Trophoblast cell (in vitro differentiated cells and primary cell): Measurements from ENCODE around the gene MLST8.

ENCODE experiments used
- DNase-seq, 2 donors: peaks; one replicate each; pipeline ENCODE4 v3.0.0-alpha.2; 2016
- H2AFZ ChIP-seq: 2 replicates; pipeline ENCODE4 v1.6.1; 2013; ENCODE audit warnings: low read length, moderate library complexity, mild to moderate bottlenecking; ENCODE audit not compliant: insufficient read depth, poor library complexity
- H2AK5ac ChIP-seq: 2 replicates; pipeline ENCODE4 v1.6.1; 2013; ENCODE audit warnings: mild to moderate bottlenecking, low read length
- H2BK120ac ChIP-seq: 2 replicates; pipeline ENCODE4 v1.6.1; 2013; ENCODE audit warnings: low read length, mild to moderate bottlenecking, moderate library complexity; ENCODE audit not compliant: insufficient read depth, poor library complexity
- H2BK12ac ChIP-seq: 2 replicates; pipeline ENCODE4 v1.6.1; 2013; ENCODE audit warnings: mild to moderate bottlenecking, low read length, moderate library complexity
- H2BK5ac ChIP-seq: 2 replicates; pipeline ENCODE4 v1.6.1; 2013; ENCODE audit warnings: low read length, low read depth, moderate library complexity, mild to moderate bottlenecking; ENCODE audit not compliant: poor library complexity
- H3K14ac ChIP-seq: 2 replicates; pipeline ENCODE4 v1.6.1; 2013; ENCODE audit warnings: mild to moderate bottlenecking, low read length
- H3K18ac ChIP-seq: 2 replicates; pipeline ENCODE4 v1.6.1; 2013; ENCODE audit warnings: mild to moderate bottlenecking, low read length
- H3K23ac ChIP-seq: 2 replicates; pipeline ENCODE4 v1.6.1; 2013; ENCODE audit warnings: low read length
- H3K27ac ChIP-seq: 2 replicates; pipeline ENCODE4 v1.5.1; 2013; ENCODE audit warnings: low read depth, mild to moderate bottlenecking, inconsistent platforms, low read length, moderate library complexity
- H3K27me3 ChIP-seq: 2 replicates; pipeline ENCODE4 v1.6.1; 2013; ENCODE audit warnings: inconsistent platforms, mild to moderate bottlenecking, low read length, moderate library complexity; ENCODE audit not compliant: insufficient read depth
- H3K36me3 ChIP-seq, 2 experiments: 1 replicate in 1 of 2; 2 replicates in 1 of 2; pipeline ENCODE4 v1.6.1; 2013; ENCODE audit warnings: low read length in 2 of 2, mild to moderate bottlenecking in 2 of 2, moderate library complexity in 1 of 2; ENCODE audit not compliant: insufficient read depth in 2 of 2, control insufficient read depth in 1 of 2
- H3K4ac ChIP-seq: 2 replicates; pipeline ENCODE4 v1.6.1; 2013; ENCODE audit warnings: low read depth, mild to moderate bottlenecking, low read length, moderate library complexity
- H3K4me1 ChIP-seq, 2 experiments: 1 replicate in 1 of 2; 2 replicates in 1 of 2; pipeline ENCODE4 v1.6.1; 2013; ENCODE audit warnings: low read length in 2 of 2, mild to moderate bottlenecking in 2 of 2, moderate library complexity in 1 of 2; ENCODE audit not compliant: insufficient read depth in 2 of 2, control insufficient read depth in 1 of 2
- H3K4me2 ChIP-seq: 2 replicates; pipeline ENCODE4 v1.6.1; 2013; ENCODE audit warnings: inconsistent platforms, mild to moderate bottlenecking, low read length, moderate library complexity
- H3K4me3 ChIP-seq: 2 replicates; pipeline ENCODE4 v1.5.1; 2013; ENCODE audit warnings: mild to moderate bottlenecking, low read depth, low read length, inconsistent platforms
- H3K79me1 ChIP-seq: one replicate; pipeline ENCODE4 v1.6.1; 2013; ENCODE audit warnings: low read length
- H3K79me2 ChIP-seq: 2 replicates; pipeline ENCODE4 v1.6.1; 2013; ENCODE audit warnings: low read length, mild to moderate bottlenecking; ENCODE audit not compliant: control insufficient read depth, insufficient read depth, poor library complexity
- H3K9ac ChIP-seq: 2 replicates; pipeline ENCODE4 v1.6.1; 2013; ENCODE audit warnings: mild to moderate bottlenecking, low read length
- H3K9me3 ChIP-seq: 2 replicates; pipeline ENCODE4 v1.6.1; 2013; ENCODE audit warnings: low read depth, mild to moderate bottlenecking, control low read depth, inconsistent platforms, low read length; ENCODE audit not compliant: insufficient read depth
- H4K12ac ChIP-seq: 2 replicates; pipeline ENCODE4 v1.6.1; 2013; ENCODE audit warnings: low read depth, mild to moderate bottlenecking, low read length, moderate library complexity
- H4K8ac ChIP-seq: 2 replicates; pipeline ENCODE4 v1.6.1; 2013; ENCODE audit warnings: low read depth, mild to moderate bottlenecking, low read length, moderate library complexity
- H4K91ac ChIP-seq: one replicate; pipeline ENCODE4 v1.6.1; 2013; ENCODE audit warnings: low read depth, mild to moderate bottlenecking, low read length, moderate library complexity
- WGBS: extraction: QIAGEN DNeasy Blood & Tissue Kit; methylation state at CpG from one replicate; pipeline ENCODE4 v1.1.7; 2013; ENCODE audit warnings: missing lambda C conversion rate; ENCODE audit not compliant: insufficient read length, insufficient coverage; ENCODE audit errors: extremely low coverage; 5-methylcytosine and 5-hydroxymethylcytosine counted together

MLST8 gene

DNA sequence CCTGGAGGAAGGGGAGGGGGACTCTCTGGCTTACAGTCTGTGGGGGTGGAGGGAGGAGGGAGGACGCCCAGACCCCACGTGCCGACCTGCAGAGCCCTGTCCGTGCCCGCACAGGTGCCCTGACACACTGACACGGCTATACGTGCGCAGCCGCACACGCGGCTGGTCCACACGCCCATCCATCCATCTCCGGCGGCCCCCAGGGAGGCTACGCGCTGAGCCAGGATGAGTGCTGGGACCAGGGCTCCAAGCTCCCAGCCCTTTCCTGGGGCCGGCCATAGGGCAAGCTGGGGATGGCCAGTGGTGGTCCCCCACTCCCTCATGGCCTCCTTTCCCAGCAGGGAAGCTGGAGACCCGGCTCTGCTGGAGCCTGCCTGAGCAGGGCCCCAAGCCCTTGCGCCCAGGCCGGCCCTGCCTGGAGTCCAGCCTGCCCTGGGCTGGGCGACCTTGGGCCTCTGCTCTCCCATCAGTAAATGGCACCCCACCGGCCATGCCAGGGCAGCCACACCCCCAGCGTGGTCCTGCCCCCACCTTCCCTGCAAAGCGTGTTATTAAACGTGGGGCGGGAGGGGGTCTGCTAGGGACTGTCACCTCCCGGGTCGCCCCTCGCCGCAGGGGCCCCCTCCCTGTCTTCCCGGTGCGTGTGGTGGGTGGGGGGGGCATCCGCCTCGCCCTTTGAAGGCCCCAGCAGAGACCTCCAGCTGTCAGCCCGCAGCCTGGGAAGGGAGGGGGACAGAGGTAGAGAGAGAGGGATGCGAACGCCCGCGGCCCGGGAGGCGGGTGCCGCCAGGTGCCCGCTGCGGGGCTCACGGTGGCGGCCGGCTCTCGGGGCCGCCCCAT lies 9.7 kb upstream of the MLST8 start:
- Histone ChIP-seq H2BK5ac (no peak overlapping the region), H2AFZ (no peak overlapping the region), H4K91ac (no peak overlapping the region), H3K23ac (no peak overlapping the region), H2AK5ac (no peak overlapping the region), H4K8ac (no peak overlapping the region), H3K4me3 (no peak overlapping the region), H3K18ac (no peak overlapping the region), H3K79me2 (no peaks in the 10 kb centered on the region), H2BK120ac (no peak overlapping the region), H3K27me3 (peaks cover 30% of the 10 kb centered on the region), H2BK12ac (no peak overlapping the region), H3K27ac (no peak overlapping the region), H3K4me1 (no peaks in the 10 kb centered on the region), H3K9me3 (peaks cover 5% of the 10 kb centered on the region), H4K12ac (no peak overlapping the region), H3K14ac (no peak overlapping the region), H3K9ac (no peak overlapping the region), H3K4me2 (peak overlapping the region; percentile 79), H3K79me1 (no peaks in the 10 kb centered on the region), H3K4ac (no peak overlapping the region), H3K36me3 (no peaks in the 10 kb centered on the region)
- no peak for DNase-seq
- no CpG with 5 or more reads among the region's 49 CpGs for WGBS

DNA sequence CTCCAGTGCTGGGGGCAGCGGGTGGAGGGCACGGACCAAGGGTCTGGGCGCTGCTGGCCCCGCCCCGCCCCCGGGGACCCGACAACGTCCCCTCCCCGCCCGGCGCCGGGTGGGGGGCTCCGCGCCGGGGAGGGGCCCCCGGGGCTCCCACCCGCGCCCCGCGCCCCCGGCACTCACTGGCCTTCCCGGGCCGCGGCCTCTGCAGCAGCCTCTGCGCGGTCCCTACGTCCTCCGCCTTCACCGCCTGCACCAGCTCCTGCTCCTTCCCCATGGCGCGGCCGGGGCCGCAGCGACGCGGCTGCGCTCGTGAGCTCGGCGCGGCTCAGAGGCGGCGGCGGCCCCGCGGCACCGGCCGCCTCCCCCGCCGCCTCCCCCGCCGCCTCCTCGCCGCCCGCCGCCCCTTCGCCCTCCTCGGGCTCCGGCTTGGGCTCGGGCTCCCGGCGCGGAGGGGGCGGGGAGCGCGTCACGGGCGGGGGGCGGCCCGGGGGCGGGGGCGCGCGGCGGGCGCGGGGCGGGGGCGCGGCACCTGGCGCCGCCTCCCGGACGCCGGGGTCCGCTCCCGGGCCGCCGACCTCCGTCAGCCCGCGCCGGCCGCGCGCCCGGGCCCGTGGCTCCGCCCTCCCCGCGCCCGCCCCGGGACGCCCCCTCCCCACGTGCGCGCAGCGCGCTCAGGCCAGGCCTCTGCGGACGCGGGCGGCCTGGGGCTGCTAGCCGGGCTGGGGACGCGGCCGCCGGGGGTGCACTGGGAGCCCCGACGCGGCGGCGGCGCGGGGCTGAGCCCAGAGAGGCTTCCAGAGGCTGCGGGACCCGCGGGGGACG lies 8.9 kb upstream of the MLST8 start, which contains the start of gene CASKIN1:
Gene CASKIN1, minus strand, starts transcription at position 444 of the 819 bp plus-strand sequence. Its CDS starts 173 bp downstream, at position 271.
- Histone ChIP-seq H3K27me3 (peaks cover 30% of the 10 kb centered on the region), H3K27ac (no peak within 1 kb of the TSS), H3K4me3 (peak within 1 kb of the TSS; percentile 67), H2AK5ac (no peak within 1 kb of the TSS), H3K9ac (no peak within 1 kb of the TSS), H3K36me3 (no peaks in the 10 kb centered on the region), H3K18ac (no peak within 1 kb of the TSS), H2AFZ (peak within 1 kb of the TSS; percentile 27), H2BK12ac (no peak within 1 kb of the TSS), H4K12ac (no peak within 1 kb of the TSS), H3K9me3 (peaks cover 5% of the 10 kb centered on the region), H4K91ac (no peak within 1 kb of the TSS), H2BK120ac (no peak within 1 kb of the TSS), H3K79me2 (no peaks in the 10 kb centered on the region), H3K14ac (no peak within 1 kb of the TSS), H3K79me1 (no peaks in the 10 kb centered on the region), H3K4me2 (peak within 1 kb of the TSS; percentile 79), H3K4ac (no peak within 1 kb of the TSS), H3K23ac (no peak within 1 kb of the TSS), H2BK5ac (no peak within 1 kb of the TSS), H3K4me1 (no peaks in the 10 kb centered on the region), H4K8ac (no peak within 1 kb of the TSS)
- no CpG with 5 or more reads among the region's 129 CpGs for WGBS
- peak in 1 of 2 donors; percentile 44 for DNase-seq

DNA sequence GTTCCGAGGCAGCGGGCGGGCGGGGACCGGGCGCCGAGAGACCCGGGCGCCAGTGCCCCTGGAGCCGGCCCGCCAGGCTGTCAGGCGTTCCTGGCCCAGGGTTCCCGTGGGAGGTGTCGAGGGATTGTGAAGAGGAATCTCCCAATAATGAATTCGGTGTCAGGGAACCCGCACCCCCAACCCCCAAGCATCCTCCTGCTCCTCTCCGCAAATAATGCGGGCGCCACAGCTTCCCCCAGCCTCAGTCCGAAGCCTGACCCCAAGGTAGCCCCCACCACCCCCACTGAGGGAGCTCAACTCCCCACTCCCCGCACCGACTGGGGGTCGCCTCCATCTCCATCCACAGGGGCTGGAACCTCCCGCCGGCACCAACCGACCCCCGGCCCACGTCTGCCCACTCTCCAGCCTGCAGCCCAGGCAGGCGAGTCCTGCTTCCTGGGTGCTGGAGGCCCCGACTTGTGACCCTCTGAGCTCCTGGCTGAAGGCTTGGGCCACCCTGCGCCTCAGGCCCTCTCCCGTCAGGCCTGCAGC lies 8.2 kb upstream of the MLST8 start:
- Histone ChIP-seq H4K91ac (no peak overlapping the region), H2AK5ac (no peak overlapping the region), H3K27me3 (peaks cover 30% of the 10 kb centered on the region), H3K9me3 (peaks cover 3% of the 10 kb centered on the region), H3K4me2 (peak overlapping the region; percentile 67), H3K14ac (no peak overlapping the region), H3K27ac (no peak overlapping the region), H3K9ac (no peak overlapping the region), H2BK12ac (no peak overlapping the region), H3K23ac (no peak overlapping the region), H3K79me2 (no peaks in the 10 kb centered on the region), H3K4me3 (no peak overlapping the region), H2AFZ (peak overlapping the region; percentile 27), H3K4me1 (no peaks in the 10 kb centered on the region), H3K4ac (no peak overlapping the region), H4K12ac (no peak overlapping the region), H2BK5ac (no peak overlapping the region), H2BK120ac (no peak overlapping the region), H4K8ac (no peak overlapping the region), H3K18ac (no peak overlapping the region), H3K36me3 (no peaks in the 10 kb centered on the region), H3K79me1 (no peaks in the 10 kb centered on the region)
- no peak for DNase-seq
- WGBS: no CpG with 5 or more reads among the region's 32 CpGs

DNA sequence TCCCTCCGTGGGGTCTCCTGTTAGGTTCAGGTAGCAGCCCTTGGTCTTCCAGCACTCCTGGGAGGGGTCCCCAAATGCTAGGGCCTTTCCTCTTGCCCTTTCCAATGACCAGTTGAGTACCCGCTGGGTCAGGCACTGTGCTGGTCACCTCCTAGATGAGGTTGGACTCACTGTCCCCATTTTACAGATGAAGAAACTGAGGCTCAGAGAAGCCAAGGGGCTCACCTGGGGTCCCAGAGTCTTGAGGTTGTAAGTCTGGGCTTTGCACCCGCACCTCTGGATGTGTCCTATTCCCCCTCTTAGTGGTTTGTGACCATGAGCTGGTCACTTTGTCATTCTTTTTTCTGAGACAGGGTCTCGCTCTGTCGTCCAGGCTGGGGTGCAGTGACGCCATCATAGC lies 7.5 kb upstream of the MLST8 start:
- Histone ChIP-seq H2BK5ac (no peak overlapping the region), H3K18ac (no peak overlapping the region), H4K91ac (no peak overlapping the region), H2BK12ac (no peak overlapping the region), H3K27me3 (peaks cover 30% of the 10 kb centered on the region), H3K14ac (no peak overlapping the region), H3K79me1 (no peaks in the 10 kb centered on the region), H3K36me3 (no peaks in the 10 kb centered on the region), H2AFZ (no peak overlapping the region), H4K12ac (no peak overlapping the region), H3K4me1 (no peaks in the 10 kb centered on the region), H3K23ac (no peak overlapping the region), H3K27ac (no peak overlapping the region), H2AK5ac (no peak overlapping the region), H3K4me3 (no peak overlapping the region), H4K8ac (no peak overlapping the region), H3K79me2 (no peaks in the 10 kb centered on the region), H2BK120ac (no peak overlapping the region), H3K9me3 (peaks cover 3% of the 10 kb centered on the region), H3K4me2 (no peak overlapping the region), H3K9ac (no peak overlapping the region), H3K4ac (no peak overlapping the region)
- DNase-seq: no peak
- WGBS: no CpG with 5 or more reads among the region's 6 CpGs
